Osteoblast (primary cell): Measurements from ENCODE around the gene SPACA7. TPM values are rescaled to one million over a fixed set of nuclear protein-coding genes. Genes with fewer than 3 reads are reported as not detected.

Source experiments
- DNase-seq: peaks from one replicate; pipeline ENCODE4 v3.0.0; 2011; ENCODE audit warnings: low spot score, mixed read lengths; ENCODE audit not compliant: insufficient read length; ENCODE audit errors: missing footprints
- H2AFZ ChIP-seq: 2 replicates; pipeline ENCODE4 v1.6.0; 2011; ENCODE audit warnings: mild to moderate bottlenecking, low read length
- H3K27ac ChIP-seq: 2 replicates; pipeline ENCODE4 v1.5.1; 2011; ENCODE audit warnings: mild to moderate bottlenecking, low read depth, low read length, moderate library complexity
- H3K27me3 ChIP-seq: 2 replicates; pipeline ENCODE4 v1.6.0; 2012; ENCODE audit warnings: mild to moderate bottlenecking, control low read depth, inconsistent platforms, low read length, moderate library complexity; ENCODE audit not compliant: insufficient read depth
- H3K36me3 ChIP-seq: 2 replicates; pipeline ENCODE4 v1.5.1; 2011; ENCODE audit warnings: mild to moderate bottlenecking, low read length, control low read depth, moderate library complexity; ENCODE audit not compliant: insufficient read depth
- H3K4me1 ChIP-seq: 2 replicates; pipeline ENCODE4 v1.5.1; 2011; ENCODE audit warnings: mild to moderate bottlenecking, low read length, control low read depth, moderate library complexity; ENCODE audit not compliant: insufficient read depth
- H3K4me2 ChIP-seq: 2 replicates; pipeline ENCODE4 v1.6.0; 2011; ENCODE audit warnings: mild to moderate bottlenecking, low read length; ENCODE audit not compliant: insufficient read depth
- H3K4me3 ChIP-seq: fragments of 200-600 bp; sonication (generic); 3 replicates; pipeline ENCODE4 v1.5.1; 2012; ENCODE audit warnings: mild to moderate bottlenecking, low read length, inconsistent platforms; ENCODE audit not compliant: insufficient read depth
- H3K79me2 ChIP-seq: 2 replicates; pipeline ENCODE4 v1.6.0; 2012; ENCODE audit warnings: mild to moderate bottlenecking, low read length, control low read depth, inconsistent platforms; ENCODE audit not compliant: insufficient read depth
- H3K9me3 ChIP-seq: 2 replicates; pipeline ENCODE4 v1.5.1; 2011; ENCODE audit warnings: low read depth, low read length, control low read depth
- H4K20me1 ChIP-seq: 2 replicates; pipeline ENCODE4 v1.6.0; 2012; ENCODE audit warnings: mild to moderate bottlenecking, low read length, control low read depth; ENCODE audit not compliant: insufficient read depth
- total RNA-seq: library from RNA; depleted of rRNA; stranded (reverse); fragments of >200 nt; gene quantifications from 2 replicates; pipeline ENCODE4 v1.2.3, GENCODE V29; 2012
- TF ChIP-seq, protein P1 (sequence below): IDR thresholded peaks from 2 replicates; pipeline ENCODE4 v1.5.1; 2011; ENCODE audit warnings: mild to moderate bottlenecking, low read depth, low read length, moderate library complexity; ENCODE audit errors: extremely low read depth

Gene SPACA7
- total RNA-seq, 1 donor: not detected

GRCh38 chr13:112483299-112483698 lies 107.1 kb downstream of the SPACA7 start:
- Histone ChIP-seq H3K4me2 (no peak overlapping the region), H3K4me1 (no peaks in the 10 kb centered on the region), H2AFZ (no peak overlapping the region), H3K79me2 (no peaks in the 10 kb centered on the region), H3K36me3 (no peaks in the 10 kb centered on the region), H3K27me3 (no peaks in the 10 kb centered on the region), H4K20me1 (no peaks in the 10 kb centered on the region), H3K27ac (no peak overlapping the region), H3K9me3 (no peaks in the 10 kb centered on the region), H3K4me3 (no peak overlapping the region)
- DNase-seq: no peak
- TF ChIP-seq, protein P1, sequence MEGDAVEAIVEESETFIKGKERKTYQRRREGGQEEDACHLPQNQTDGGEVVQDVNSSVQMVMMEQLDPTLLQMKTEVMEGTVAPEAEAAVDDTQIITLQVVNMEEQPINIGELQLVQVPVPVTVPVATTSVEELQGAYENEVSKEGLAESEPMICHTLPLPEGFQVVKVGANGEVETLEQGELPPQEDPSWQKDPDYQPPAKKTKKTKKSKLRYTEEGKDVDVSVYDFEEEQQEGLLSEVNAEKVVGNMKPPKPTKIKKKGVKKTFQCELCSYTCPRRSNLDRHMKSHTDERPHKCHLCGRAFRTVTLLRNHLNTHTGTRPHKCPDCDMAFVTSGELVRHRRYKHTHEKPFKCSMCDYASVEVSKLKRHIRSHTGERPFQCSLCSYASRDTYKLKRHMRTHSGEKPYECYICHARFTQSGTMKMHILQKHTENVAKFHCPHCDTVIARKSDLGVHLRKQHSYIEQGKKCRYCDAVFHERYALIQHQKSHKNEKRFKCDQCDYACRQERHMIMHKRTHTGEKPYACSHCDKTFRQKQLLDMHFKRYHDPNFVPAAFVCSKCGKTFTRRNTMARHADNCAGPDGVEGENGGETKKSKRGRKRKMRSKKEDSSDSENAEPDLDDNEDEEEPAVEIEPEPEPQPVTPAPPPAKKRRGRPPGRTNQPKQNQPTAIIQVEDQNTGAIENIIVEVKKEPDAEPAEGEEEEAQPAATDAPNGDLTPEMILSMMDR: no peak

Other genes with a start within 250 kb of the SPACA7 start
- gene TUBGCP3, start 211.8 kb downstream of the SPACA7 start, total RNA-seq: 15.3 and 17.0 TPM in 2 replicates